Stimulated activated naive CD4-positive, alpha-beta T cell (primary cell): ENCODE results near the gene OR52B6.
"Not testable (repeated sequence)": the region's sequence is repeated elsewhere in the genome, so short reads cannot be mapped to it uniquely, and the experiment has no call there.

ENCODE experiments used
- DNase-seq, 6 experiments: peaks; one replicate each; lab custom pipeline; 2025; lab: John Stamatoyannopoulos, UW

OR52B6 gene

GRCh38 chr11:5580577-5580976 is at the start of gene OR52B6:
Gene OR52B6 (plus strand): TSS chr11:5580877. CDS start chr11:5580877, 0 bp downstream.
- DNase-seq = no peak

GRCh38 chr11:5531053-5531831 is 49.4 kb upstream of the OR52B6 start:
- DNase-seq = no peak

- DNase-seq = no peak
Observed at GRCh38 chr11:5534046-5534445, 46.6 kb upstream of the OR52B6 start.

- DNase-seq = no peak
Observed at GRCh38 chr11:5536482-5536881, 44.2 kb upstream of the OR52B6 start.

- no peak for DNase-seq
Observed at GRCh38 chr11:5541427-5541826, 39.2 kb upstream of the OR52B6 start.

- no peak for DNase-seq
Observed at GRCh38 chr11:5546457-5546856, 34.2 kb upstream of the OR52B6 start.

- DNase-seq = no peak
Observed at GRCh38 chr11:5547982-5548381, 32.7 kb upstream of the OR52B6 start.

- DNase-seq = no peak
Observed at GRCh38 chr11:5548440-5548839, 32.2 kb upstream of the OR52B6 start, which contains the start of gene OR52H1. Gene OR52H1 (minus strand): TSS chr11:5548540. CDS start chr11:5545505, 3,035 bp downstream.

- no peak for DNase-seq
Observed at GRCh38 chr11:5550440-5551095, 30.1 kb upstream of the OR52B6 start.

- no peak for DNase-seq
Observed at GRCh38 chr11:5553343-5553742, 27.3 kb upstream of the OR52B6 start.

- DNase-seq = no peak
Observed at GRCh38 chr11:5556596-5557188, 24.0 kb upstream of the OR52B6 start.

- DNase-seq = no peak
Observed at GRCh38 chr11:5557751-5558150, 22.9 kb upstream of the OR52B6 start.

- no peak for DNase-seq
Observed at GRCh38 chr11:5564259-5565019, 16.2 kb upstream of the OR52B6 start.

- no peak for DNase-seq
Observed at GRCh38 chr11:5574654-5575053, 6.0 kb upstream of the OR52B6 start.

GRCh38 chr11:5575152-5575551 is 5.5 kb upstream of the OR52B6 start:
- no peak for DNase-seq

- DNase-seq = no peak
Observed at GRCh38 chr11:5577101-5577500, 3.6 kb upstream of the OR52B6 start.

- DNase-seq = no peak
Observed at GRCh38 chr11:5581014-5581413, 337 bp downstream of the OR52B6 start.

- not testable (repeated sequence) for DNase-seq
Observed at GRCh38 chr11:5584458-5584857, 3.8 kb downstream of the OR52B6 start.

GRCh38 chr11:5589906-5590305 is 9.2 kb downstream of the OR52B6 start:
- not testable (repeated sequence) for DNase-seq

GRCh38 chr11:5591613-5592012 is 10.9 kb downstream of the OR52B6 start:
- no peak for DNase-seq

- DNase-seq = no peak
Observed at GRCh38 chr11:5592615-5593014, 11.9 kb downstream of the OR52B6 start.

- no peak for DNase-seq
Observed at GRCh38 chr11:5593146-5593545, 12.5 kb downstream of the OR52B6 start.
